Measurements from ENCODE around the gene ENTPD2. TPM values are rescaled to one million over a fixed set of nuclear protein-coding genes. Genes with fewer than 3 reads are reported as not detected.

Gene ENTPD2
- total and polyA plus RNA-seq, 2 of the 4 experiments (the other 2 are of a cell fraction): not detected

DNA sequence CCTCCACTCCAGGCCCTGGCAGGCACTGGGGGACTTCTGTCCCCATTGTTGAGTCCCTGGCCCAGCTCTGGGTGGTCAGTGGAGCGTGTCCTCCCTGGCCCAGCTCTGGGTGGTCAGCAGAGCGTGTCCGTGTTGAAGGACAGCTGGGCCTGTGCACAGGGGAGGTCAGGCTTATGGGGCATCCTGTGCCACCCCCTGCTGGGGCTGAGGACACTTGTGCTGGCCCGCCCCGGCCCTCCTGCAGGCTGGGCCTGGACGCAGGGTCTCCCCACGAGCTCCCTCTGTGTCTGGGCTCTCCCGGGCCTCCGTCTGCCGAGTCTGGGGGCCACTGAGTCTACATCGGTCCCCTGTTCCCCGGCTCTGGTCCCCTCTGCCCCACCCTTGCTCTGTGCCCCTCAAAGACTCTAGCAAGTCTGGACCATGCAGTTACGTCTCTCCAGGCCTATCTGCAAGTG lies 46.0 kb downstream of the ENTPD2 start:
- Histone ChIP-seq H4K20me1 (ENCODE audit: insufficient read depth, low read length) (peaks cover 8% of the 10 kb centered on the region), H3K27me3 (ENCODE audit: control insufficient read depth, insufficient read depth, low read length) (no peaks in the 10 kb centered on the region)

More for the DNA sequence above, 46.0 kb downstream of the ENTPD2 start:
- dilution Hi-C loops (cut with HindIII; ENCODE audit: low sequenced_read_pairs, unreplicated experiment) (no loop called here), intact Hi-C loops (cut with micrococcal nuclease) (loop anchor here (2.0 kb wide), 1 partner anchor 21 kb away; the partner anchor contains the start of gene ABCA2), in situ Hi-C loops (cut with MboI; ENCODE audit: low sequenced_read_pairs) (no loop called here)
- Histone ChIP-seq H3K36me3 (ENCODE audit: control insufficient read depth, insufficient read depth, low read length) (peaks cover 23% of the 10 kb centered on the region), H2BK5ac (ENCODE audit: low read depth, low read length, poor library complexity, severe bottlenecking) (no peak overlapping the region), H4K5ac (ENCODE audit: low read depth, low read length) (no peak overlapping the region), H2BK20ac (ENCODE audit: low read depth, low read length) (no peak overlapping the region), H3K9ac (ENCODE audit: low read depth, low read length) (no peak overlapping the region), H3K9me3 (ENCODE audit: control insufficient read depth, insufficient read depth, low read length) (no peaks in the 10 kb centered on the region), H3K27ac (ENCODE audit: insufficient read depth, low read length) (no peak overlapping the region), H3K4me3 (ENCODE audit: insufficient read depth, low read depth, low read length) (no peak overlapping the region), H3K4me2 (ENCODE audit: low read depth, low read length) (no peak overlapping the region), H3K56ac (ENCODE audit: extremely low read depth, insufficient read depth, low read length) (no peak overlapping the region), H4K8ac (ENCODE audit: low read depth in 2 of 2, low read length in 2 of 2) (no peak overlapping the region), H3K14ac (replicated peaks; ENCODE audit: low read depth, low read length) (no peak overlapping the region), H3K9me1 (ENCODE audit: insufficient read depth, low read length) (peaks cover 5% of the 10 kb centered on the region; the same call in 1 of the 2 replicates), H2BK120ac (ENCODE audit: low read depth, low read length) (no peak overlapping the region), H3K18ac (ENCODE audit: low read depth, low read length) (no peak overlapping the region), H2AFZ (replicated peaks; ENCODE audit: low read length, poor library complexity) (peak overlapping the region; percentile 5), H2AK9ac (replicated peaks; ENCODE audit: low read depth, low read length, poor library complexity) (no peak overlapping the region), H2AK5ac (ENCODE audit: low read depth, low read length) (peak overlapping the region; percentile 10; the same call in 1 of the 2 replicates), H4K91ac (ENCODE audit: insufficient read depth, low read depth, low read length) (no peak overlapping the region), H2BK15ac (ENCODE audit: low read depth, low read length) (no peak overlapping the region), H3K4me1 (ENCODE audit: control insufficient read depth, insufficient read depth, low read length) (peaks cover 11% of the 10 kb centered on the region), H3K4ac (ENCODE audit: low read depth, low read length) (no peak overlapping the region), H3K23ac (ENCODE audit: low read depth, low read length) (no peak overlapping the region), H3K79me1 (ENCODE audit: low read depth in 1 of 2, low read length in 2 of 2) (no peaks in the 10 kb centered on the region)
- TF ChIP-seq RAD21 (IDR thresholded peaks at IDR 0.05; ENCODE audit: low read length): no peak
- TF ChIP-seq, protein P1, sequence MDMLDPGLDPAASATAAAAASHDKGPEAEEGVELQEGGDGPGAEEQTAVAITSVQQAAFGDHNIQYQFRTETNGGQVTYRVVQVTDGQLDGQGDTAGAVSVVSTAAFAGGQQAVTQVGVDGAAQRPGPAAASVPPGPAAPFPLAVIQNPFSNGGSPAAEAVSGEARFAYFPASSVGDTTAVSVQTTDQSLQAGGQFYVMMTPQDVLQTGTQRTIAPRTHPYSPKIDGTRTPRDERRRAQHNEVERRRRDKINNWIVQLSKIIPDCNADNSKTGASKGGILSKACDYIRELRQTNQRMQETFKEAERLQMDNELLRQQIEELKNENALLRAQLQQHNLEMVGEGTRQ (IDR thresholded peaks at IDR 0.05; ENCODE audit: low read depth, low read length): no peak
- TF ChIP-seq MAFK (IDR thresholded peaks at IDR 0.05; ENCODE audit: low read depth, low read length): no peak
- TF ChIP-seq, protein P2, sequence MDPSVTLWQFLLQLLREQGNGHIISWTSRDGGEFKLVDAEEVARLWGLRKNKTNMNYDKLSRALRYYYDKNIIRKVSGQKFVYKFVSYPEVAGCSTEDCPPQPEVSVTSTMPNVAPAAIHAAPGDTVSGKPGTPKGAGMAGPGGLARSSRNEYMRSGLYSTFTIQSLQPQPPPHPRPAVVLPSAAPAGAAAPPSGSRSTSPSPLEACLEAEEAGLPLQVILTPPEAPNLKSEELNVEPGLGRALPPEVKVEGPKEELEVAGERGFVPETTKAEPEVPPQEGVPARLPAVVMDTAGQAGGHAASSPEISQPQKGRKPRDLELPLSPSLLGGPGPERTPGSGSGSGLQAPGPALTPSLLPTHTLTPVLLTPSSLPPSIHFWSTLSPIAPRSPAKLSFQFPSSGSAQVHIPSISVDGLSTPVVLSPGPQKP (IDR thresholded peaks at IDR 0.05; ENCODE audit: borderline replicate concordance, low read depth, low read length): no peak
- TF ChIP-seq FOS (IDR thresholded peaks at IDR 0.05; ENCODE audit: low read depth, low read length): no peak
- no peak for TF ChIP-seq MXI1 (IDR thresholded peaks at IDR 0.05; ENCODE audit: borderline replicate concordance, low read depth, low read length)
- TF ChIP-seq RCOR1 (IDR thresholded peaks at IDR 0.05; ENCODE audit: insufficient replicate concordance, low read length): no peak
- TF ChIP-seq, protein P3, sequence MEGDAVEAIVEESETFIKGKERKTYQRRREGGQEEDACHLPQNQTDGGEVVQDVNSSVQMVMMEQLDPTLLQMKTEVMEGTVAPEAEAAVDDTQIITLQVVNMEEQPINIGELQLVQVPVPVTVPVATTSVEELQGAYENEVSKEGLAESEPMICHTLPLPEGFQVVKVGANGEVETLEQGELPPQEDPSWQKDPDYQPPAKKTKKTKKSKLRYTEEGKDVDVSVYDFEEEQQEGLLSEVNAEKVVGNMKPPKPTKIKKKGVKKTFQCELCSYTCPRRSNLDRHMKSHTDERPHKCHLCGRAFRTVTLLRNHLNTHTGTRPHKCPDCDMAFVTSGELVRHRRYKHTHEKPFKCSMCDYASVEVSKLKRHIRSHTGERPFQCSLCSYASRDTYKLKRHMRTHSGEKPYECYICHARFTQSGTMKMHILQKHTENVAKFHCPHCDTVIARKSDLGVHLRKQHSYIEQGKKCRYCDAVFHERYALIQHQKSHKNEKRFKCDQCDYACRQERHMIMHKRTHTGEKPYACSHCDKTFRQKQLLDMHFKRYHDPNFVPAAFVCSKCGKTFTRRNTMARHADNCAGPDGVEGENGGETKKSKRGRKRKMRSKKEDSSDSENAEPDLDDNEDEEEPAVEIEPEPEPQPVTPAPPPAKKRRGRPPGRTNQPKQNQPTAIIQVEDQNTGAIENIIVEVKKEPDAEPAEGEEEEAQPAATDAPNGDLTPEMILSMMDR (conservative IDR thresholded peaks at IDR 0.05; ENCODE audit: low read depth, low read length): no peak
- no peak for TF ChIP-seq SMC3 (IDR thresholded peaks at IDR 0.05; ENCODE audit: low read depth, low read length)
- no peak for TF ChIP-seq RFX5 (IDR thresholded peaks at IDR 0.05; ENCODE audit: low read depth, low read length)
- no peak for TF ChIP-seq CEBPB (IDR thresholded peaks at IDR 0.05; ENCODE audit: low read depth, low read length)
- no peak for TF ChIP-seq MAZ (IDR thresholded peaks at IDR 0.05; ENCODE audit: borderline replicate concordance, low read depth, low read length)
- TF ChIP-seq NFE2L2 (IDR thresholded peaks at IDR 0.05; ENCODE audit: low read depth, low read length): no peak
- no peak for TF ChIP-seq POLR2A (IDR thresholded peaks at IDR 0.05; ENCODE audit: low read depth, low read length)
- no peak for ATAC-seq (ENCODE audit: low read depth)
- CTCF ChIA-PET: interaction anchor here (0.9 kb wide), 1 partner anchor 27 kb away, joined by 3 read pairs; no protein-coding TSS in a partner anchor
- POLR2A ChIA-PET (ENCODE audit: unreplicated experiment): no interaction called here
- no peak for DNase-seq
- no TSS peak for BruUV-seq (replicated peaks)
- 88% methylated on average over 11 of the region's 13 CpGs; no CpG with 5 or more reads in 1 of the 2 experiments for WGBS, 2 experiments (ENCODE audit: extremely low coverage in 2 of 2, insufficient read length in 1 of 2)

Data from IMR-90 (cell line).